A549 (cell line): Measurements from ENCODE around the gene CYP4X1. TPM values are rescaled to one million over a fixed set of nuclear protein-coding genes. Genes with fewer than 3 reads are reported as not detected.

ENCODE experiments used
- ATAC-seq, 2 experiments: fragments of 200-7000 bp in 1 of 2; fragments of >200 bp in 1 of 2; cut with Nextera tagmentation in 1 of 2; cut with Tn5 transposase in 1 of 2; 3 replicates each; pipeline versions ENCODE4 v1.8.0 to v1.9.1; 2018 to 2020; ENCODE audit warnings: mild to moderate bottlenecking in 1 of 2, moderate library complexity in 1 of 2
- CTCF ChIA-PET: fragments of 300-600 bp; sonication (Branson Sonifier 250); formaldehyde crosslinking; extraction: SDS; loops from one replicate; lab custom pipeline; 2021; ENCODE audit warnings: antibody characterized with exemption, inconsistent platforms; lab: Yijun Ruan, JAX
- POLR2A ChIA-PET: fragments of 350-600 bp; formaldehyde crosslinking; extraction: SDS; loops from one replicate; lab custom pipeline; 2021; ENCODE audit warnings: antibody characterized with exemption, inconsistent platforms; lab: Yijun Ruan, JAX
- DNase-seq, 2 experiments: peaks; one replicate each; pipeline versions ENCODE4 v3.0.0 to v3.0.0-alpha.2; 2011 to 2016; ENCODE audit warnings: low read depth in 1 of 2, low spot score in 1 of 2
- FAIRE-seq: peaks from 2 replicates; lab custom pipeline; 2011; peaks lifted over from hg19 to GRCh38; lab: Jason Lieb, UNC
- H3K27ac ChIP-seq, 2 experiments: fragments of >200 bp; sonication (Bioruptor Twin); formaldehyde crosslinking; 3 replicates each; pipeline ENCODE4 v1.5.1; 2016 to 2017
- H3K4me1 ChIP-seq: fragments of >200 bp; sonication (Bioruptor Twin); formaldehyde crosslinking; 3 replicates; pipeline ENCODE4 v1.6.1; 2016
- H3K4me2 ChIP-seq: fragments of >200 bp; sonication (Bioruptor Twin); formaldehyde crosslinking; 3 replicates; pipeline ENCODE4 v1.6.1; 2016
- H3K4me3 ChIP-seq: fragments of >200 bp; sonication (Bioruptor Twin); formaldehyde crosslinking; 3 replicates; pipeline ENCODE4 v1.5.1; 2016
- H3K9me3 ChIP-seq: fragments of >200 bp; sonication (Bioruptor Twin); formaldehyde crosslinking; 3 replicates; pipeline ENCODE4 v1.6.1; 2016
- BHLHE40 ChIP-seq: IDR thresholded peaks from 2 replicates; pipeline ENCODE4 v1.6.1; 2012; ENCODE audit warnings: low read depth, low read length, inconsistent platforms
- CBX8 ChIP-seq: fragments of 200-600 bp; sonication (generic); IDR thresholded peaks from 2 replicates; pipeline ENCODE4 v1.6.1; 2016
- CEBPB ChIP-seq, 2 experiments: fragments of >200 bp in 1 of 2; sonication (Bioruptor Twin) in 1 of 2; formaldehyde crosslinking in 1 of 2; IDR thresholded peaks; 2 replicates each; pipeline ENCODE4 v1.6.1; 2012 to 2016
- CHD2 ChIP-seq: fragments of 150-350 bp; IDR thresholded peaks from 2 replicates; pipeline ENCODE4 v1.6.1; 2014; ENCODE audit warnings: low read length; ENCODE audit not compliant: partially characterized antibody
- EHMT2 ChIP-seq: fragments of 200-600 bp; sonication (generic); IDR thresholded peaks from 2 replicates; pipeline ENCODE4 v1.6.1; 2016; ENCODE audit warnings: antibody characterized with exemption, low read depth, mild to moderate bottlenecking, moderate library complexity
- FOSB ChIP-seq: fragments of 250-450 bp; sonication (Bioruptor Pico); IDR thresholded peaks from 2 replicates; pipeline ENCODE4 v1.5.0; 2020; ENCODE audit warnings: mild to moderate bottlenecking, moderate library complexity
- GATA3 ChIP-seq: IDR thresholded peaks from 2 replicates; pipeline ENCODE4 v1.6.1; 2012; ENCODE audit warnings: borderline replicate concordance
- HEYL ChIP-seq: fragments of 250-450 bp; sonication (Bioruptor Pico); IDR thresholded peaks from 2 replicates; pipeline ENCODE4 v1.8.0; 2021; ENCODE audit warnings: mild to moderate bottlenecking, moderate library complexity
- HOXA7 ChIP-seq: fragments of 250-450 bp; sonication (Bioruptor Pico); IDR thresholded peaks from 2 replicates; pipeline ENCODE4 v1.5.0; 2020; ENCODE audit warnings: mild to moderate bottlenecking, moderate library complexity
- HOXB13 ChIP-seq: fragments of 250-450 bp; sonication (Bioruptor Pico); IDR thresholded peaks from 2 replicates; pipeline ENCODE4 v1.5.0; 2020; ENCODE audit warnings: low read depth, mild to moderate bottlenecking, moderate library complexity
- JUNB ChIP-seq: fragments of >200 bp; sonication (Bioruptor Twin); formaldehyde crosslinking; IDR thresholded peaks from 2 replicates; pipeline ENCODE4 v1.6.1; 2016
- KDM1A ChIP-seq: fragments of 200-600 bp; sonication (generic); IDR thresholded peaks from 2 replicates; pipeline ENCODE4 v1.6.1; 2016; ENCODE audit warnings: low read depth, mild to moderate bottlenecking
- KDM5A ChIP-seq: fragments of 200-600 bp; sonication (generic); IDR thresholded peaks from 2 replicates; pipeline ENCODE4 v1.6.1; 2016; ENCODE audit warnings: antibody characterized with exemption, mild to moderate bottlenecking
- MAZ ChIP-seq: fragments of 150-350 bp; IDR thresholded peaks from 2 replicates; pipeline ENCODE4 v1.6.1; 2014; ENCODE audit warnings: antibody characterized with exemption, low read depth, low read length, borderline replicate concordance
- MYC ChIP-seq: IDR thresholded peaks from 2 replicates; pipeline ENCODE4 v1.6.1; 2012; ENCODE audit warnings: mild to moderate bottlenecking, inconsistent platforms, low read length, improper control_type of control experiment, borderline replicate concordance
- PHF8 ChIP-seq: fragments of 200-600 bp; sonication (generic); IDR thresholded peaks from 2 replicates; pipeline ENCODE4 v1.6.1; 2016; ENCODE audit warnings: low read depth, mild to moderate bottlenecking, antibody characterized with exemption, moderate library complexity, borderline replicate concordance
- RCOR1 ChIP-seq: fragments of 150-350 bp; IDR thresholded peaks from 2 replicates; pipeline ENCODE4 v1.6.1; 2014; ENCODE audit warnings: antibody characterized with exemption, low read length, low read depth
- ZC3H11A ChIP-seq: fragments of 450-650 bp; IDR thresholded peaks from 2 replicates; pipeline ENCODE4 v1.6.1; 2014; ENCODE audit warnings: antibody characterized with exemption, mild to moderate bottlenecking
- WGBS: methylation state at CpG from one replicate; pipeline ENCODE4 v1.1.6; 2017; ENCODE audit errors: missing lambda C conversion rate; 5-methylcytosine and 5-hydroxymethylcytosine counted together
- polyA plus RNA-seq, 4 experiments: library from polyadenylated mRNA; depleted of rRNA in 3 of 4; stranded (reverse); fragments of >200 nt; fragmentation: RNase III in 1 of 4; extraction: RNeasy Plus Mini Kit Qiagen cat#74134 plus additional on column Dnase treatment in 1 of 4; gene quantifications; 2 replicates in 3 of 4; 3 replicates in 1 of 4; pipeline ENCODE4 v1.2.3, GENCODE V29; 2011 to 2017
- TF ChIP-seq, protein P1 (sequence below): fragments of 200-600 bp; sonication (generic); IDR thresholded peaks from 2 replicates; pipeline ENCODE4 v1.6.1; 2016; ENCODE audit warnings: antibody characterized with exemption, mild to moderate bottlenecking, moderate library complexity
- TF ChIP-seq, protein P2 (sequence below): fragments of 150-350 bp; IDR thresholded peaks from 2 replicates; pipeline ENCODE4 v1.6.1; 2014; ENCODE audit warnings: low read depth, mild to moderate bottlenecking, low read length
- TF ChIP-seq, protein P3 (sequence below): IDR thresholded peaks from 2 replicates; pipeline ENCODE4 v1.6.1; 2012; ENCODE audit warnings: low read depth, borderline replicate concordance
- TF ChIP-seq, protein P4 (sequence below): fragments of 250-450 bp; sonication (Bioruptor Pico); IDR thresholded peaks from 2 replicates; pipeline ENCODE4 v1.5.0; 2021; ENCODE audit warnings: mild to moderate bottlenecking, moderate library complexity, borderline replicate concordance

Gene CYP4X1
- polyA plus RNA-seq, 2 of the 4 experiments (the other 2 are of a cell fraction), result not detected

DNA sequence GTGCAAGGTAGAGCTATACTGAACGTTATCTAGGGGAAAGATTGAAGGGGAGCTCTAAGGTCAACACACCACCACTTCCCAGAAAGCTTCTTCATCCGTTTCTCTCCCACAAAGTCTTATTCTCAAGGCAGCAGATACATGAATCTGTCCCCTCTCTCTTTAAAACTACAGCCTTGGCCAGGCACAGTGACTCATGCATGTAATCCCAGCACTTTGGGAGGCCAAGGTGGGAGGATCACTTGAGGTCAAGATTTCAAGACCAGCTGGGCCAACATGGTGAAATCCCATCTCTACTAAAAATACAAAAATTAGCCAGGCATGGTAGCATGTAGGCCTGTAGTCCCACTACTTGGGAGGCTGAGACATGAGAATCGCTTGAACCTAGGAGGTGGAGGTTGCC is 8.1 kb downstream of the CYP4X1 start:
- Histone ChIP-seq H3K9me3 (no peaks in the 10 kb centered on the region), H3K4me1 (no peaks in the 10 kb centered on the region; the same call in 2 of the 3 replicates), H3K4me3 (no peak overlapping the region), H3K4me2 (no peak overlapping the region), H3K27ac (no peak overlapping the region)
- DNase-seq (no peak), ATAC-seq (no peak), FAIRE-seq (no peak)
- POLR2A ChIA-PET, result no interaction called here
- CTCF ChIA-PET, result no interaction called here
- no peak for TF ChIP-seq MYC
- no peak for TF ChIP-seq JUNB
- no peak for TF ChIP-seq ZC3H11A
- TF ChIP-seq, protein P1, sequence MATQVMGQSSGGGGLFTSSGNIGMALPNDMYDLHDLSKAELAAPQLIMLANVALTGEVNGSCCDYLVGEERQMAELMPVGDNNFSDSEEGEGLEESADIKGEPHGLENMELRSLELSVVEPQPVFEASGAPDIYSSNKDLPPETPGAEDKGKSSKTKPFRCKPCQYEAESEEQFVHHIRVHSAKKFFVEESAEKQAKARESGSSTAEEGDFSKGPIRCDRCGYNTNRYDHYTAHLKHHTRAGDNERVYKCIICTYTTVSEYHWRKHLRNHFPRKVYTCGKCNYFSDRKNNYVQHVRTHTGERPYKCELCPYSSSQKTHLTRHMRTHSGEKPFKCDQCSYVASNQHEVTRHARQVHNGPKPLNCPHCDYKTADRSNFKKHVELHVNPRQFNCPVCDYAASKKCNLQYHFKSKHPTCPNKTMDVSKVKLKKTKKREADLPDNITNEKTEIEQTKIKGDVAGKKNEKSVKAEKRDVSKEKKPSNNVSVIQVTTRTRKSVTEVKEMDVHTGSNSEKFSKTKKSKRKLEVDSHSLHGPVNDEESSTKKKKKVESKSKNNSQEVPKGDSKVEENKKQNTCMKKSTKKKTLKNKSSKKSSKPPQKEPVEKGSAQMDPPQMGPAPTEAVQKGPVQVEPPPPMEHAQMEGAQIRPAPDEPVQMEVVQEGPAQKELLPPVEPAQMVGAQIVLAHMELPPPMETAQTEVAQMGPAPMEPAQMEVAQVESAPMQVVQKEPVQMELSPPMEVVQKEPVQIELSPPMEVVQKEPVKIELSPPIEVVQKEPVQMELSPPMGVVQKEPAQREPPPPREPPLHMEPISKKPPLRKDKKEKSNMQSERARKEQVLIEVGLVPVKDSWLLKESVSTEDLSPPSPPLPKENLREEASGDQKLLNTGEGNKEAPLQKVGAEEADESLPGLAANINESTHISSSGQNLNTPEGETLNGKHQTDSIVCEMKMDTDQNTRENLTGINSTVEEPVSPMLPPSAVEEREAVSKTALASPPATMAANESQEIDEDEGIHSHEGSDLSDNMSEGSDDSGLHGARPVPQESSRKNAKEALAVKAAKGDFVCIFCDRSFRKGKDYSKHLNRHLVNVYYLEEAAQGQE, result no peak
- TF ChIP-seq BHLHE40, result no peak
- TF ChIP-seq, protein P2, sequence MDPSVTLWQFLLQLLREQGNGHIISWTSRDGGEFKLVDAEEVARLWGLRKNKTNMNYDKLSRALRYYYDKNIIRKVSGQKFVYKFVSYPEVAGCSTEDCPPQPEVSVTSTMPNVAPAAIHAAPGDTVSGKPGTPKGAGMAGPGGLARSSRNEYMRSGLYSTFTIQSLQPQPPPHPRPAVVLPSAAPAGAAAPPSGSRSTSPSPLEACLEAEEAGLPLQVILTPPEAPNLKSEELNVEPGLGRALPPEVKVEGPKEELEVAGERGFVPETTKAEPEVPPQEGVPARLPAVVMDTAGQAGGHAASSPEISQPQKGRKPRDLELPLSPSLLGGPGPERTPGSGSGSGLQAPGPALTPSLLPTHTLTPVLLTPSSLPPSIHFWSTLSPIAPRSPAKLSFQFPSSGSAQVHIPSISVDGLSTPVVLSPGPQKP, result no peak
- TF ChIP-seq HOXA7, result no peak
- 21% methylated on average over 3 of the region's 3 CpGs for WGBS

DNA sequence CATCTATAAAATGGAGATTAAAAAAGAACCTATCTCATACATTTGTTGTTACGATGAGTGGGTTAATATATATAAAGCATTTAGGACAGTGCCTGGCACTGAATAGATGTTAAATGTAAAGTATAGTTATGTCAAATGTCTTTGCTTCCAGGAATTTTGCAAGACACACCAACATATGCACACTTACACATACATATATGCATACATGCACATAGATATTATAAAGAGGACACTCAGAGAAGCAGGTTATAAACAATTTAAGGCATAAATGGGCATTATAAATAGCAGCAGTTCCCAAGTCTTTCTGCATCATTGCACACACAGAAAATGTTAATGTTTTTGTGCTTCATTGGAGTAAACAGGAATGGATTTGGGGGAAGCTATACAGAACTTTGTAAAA is 13.3 kb downstream of the CYP4X1 start:
- FAIRE-seq, result no peak
- Histone ChIP-seq H3K4me2 (no peak overlapping the region), H3K4me1 (no peaks in the 10 kb centered on the region), H3K9me3 (no peaks in the 10 kb centered on the region), H3K27ac (no peak overlapping the region)
- DNase-seq, result no peak
- 61% methylated on average over 1 of the region's 1 CpG for WGBS
- TF ChIP-seq, protein P3, sequence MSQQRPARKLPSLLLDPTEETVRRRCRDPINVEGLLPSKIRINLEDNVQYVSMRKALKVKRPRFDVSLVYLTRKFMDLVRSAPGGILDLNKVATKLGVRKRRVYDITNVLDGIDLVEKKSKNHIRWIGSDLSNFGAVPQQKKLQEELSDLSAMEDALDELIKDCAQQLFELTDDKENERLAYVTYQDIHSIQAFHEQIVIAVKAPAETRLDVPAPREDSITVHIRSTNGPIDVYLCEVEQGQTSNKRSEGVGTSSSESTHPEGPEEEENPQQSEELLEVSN, result no peak
- TF ChIP-seq CHD2 (no peak), PHF8 (no peak), CEBPB (IDR thresholded peaks at IDR 0.05) (no peak), MAZ (no peak)
- TF ChIP-seq, all 56 proteins: peak for 0
- ChIA-PET CTCF (no interaction called here), POLR2A (no interaction called here)
- H3K4me3 ChIP-seq, result no peak overlapping the region
- no peak for ATAC-seq

DNA sequence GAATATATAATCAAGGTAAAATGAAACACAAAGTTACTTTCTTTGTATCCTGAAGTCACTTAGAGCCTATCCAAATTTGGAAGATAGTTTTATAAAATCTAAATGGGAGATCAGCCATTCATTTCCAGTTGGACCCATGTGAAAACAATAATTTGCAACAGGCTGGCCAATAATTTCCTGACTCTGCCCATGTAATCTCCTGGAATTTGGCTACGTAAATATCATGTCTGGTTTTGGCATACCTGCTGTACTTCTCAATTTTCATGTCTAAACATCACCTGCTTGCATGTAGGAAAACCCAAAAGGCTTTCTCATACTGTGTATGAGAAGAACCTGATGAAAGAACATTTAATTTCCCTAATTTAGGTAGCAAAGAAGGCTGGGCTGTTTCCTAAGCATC is 35.9 kb downstream of the CYP4X1 start:
- 0% methylated on average over 1 of the region's 1 CpG for WGBS
- Histone ChIP-seq H3K4me2 (no peak overlapping the region), H3K4me1 (no peaks in the 10 kb centered on the region), H3K9me3 (no peaks in the 10 kb centered on the region), H3K27ac (no peak overlapping the region), H3K4me3 (no peak overlapping the region)
- ATAC-seq (no peak), FAIRE-seq (no peak), DNase-seq (no peak)
- POLR2A ChIA-PET, result no interaction called here
- CTCF ChIA-PET, result no interaction called here
- TF ChIP-seq EHMT2 (no peak), HEYL (CRISPR knock-in tag) (no peak), CHD2 (no peak), FOSB (no peak), MAZ (no peak), RCOR1 (no peak), KDM5A (no peak), KDM1A (no peak), HOXB13 (CRISPR knock-in tag) (no peak), CBX8 (no peak), GATA3 (no peak)
- TF ChIP-seq, protein P4, sequence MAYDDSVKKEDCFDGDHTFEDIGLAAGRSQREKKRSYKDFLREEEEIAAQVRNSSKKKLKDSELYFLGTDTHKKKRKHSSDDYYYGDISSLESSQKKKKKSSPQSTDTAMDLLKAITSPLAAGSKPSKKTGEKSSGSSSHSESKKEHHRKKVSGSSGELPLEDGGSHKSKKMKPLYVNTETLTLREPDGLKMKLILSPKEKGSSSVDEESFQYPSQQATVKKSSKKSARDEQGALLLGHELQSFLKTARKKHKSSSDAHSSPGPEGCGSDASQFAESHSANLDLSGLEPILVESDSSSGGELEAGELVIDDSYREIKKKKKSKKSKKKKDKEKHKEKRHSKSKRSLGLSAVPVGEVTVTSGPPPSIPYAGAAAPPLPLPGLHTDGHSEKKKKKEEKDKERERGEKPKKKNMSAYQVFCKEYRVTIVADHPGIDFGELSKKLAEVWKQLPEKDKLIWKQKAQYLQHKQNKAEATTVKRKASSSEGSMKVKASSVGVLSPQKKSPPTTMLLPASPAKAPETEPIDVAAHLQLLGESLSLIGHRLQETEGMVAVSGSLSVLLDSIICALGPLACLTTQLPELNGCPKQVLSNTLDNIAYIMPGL, result no peak
